ENCODE measurements around the gene ACO2. TPM values are rescaled to one million over a fixed set of nuclear protein-coding genes. Genes with fewer than 3 reads are reported as not detected.

Gene ACO2
- total RNA-seq, 1 donor: 41.6 TPM

DNA sequence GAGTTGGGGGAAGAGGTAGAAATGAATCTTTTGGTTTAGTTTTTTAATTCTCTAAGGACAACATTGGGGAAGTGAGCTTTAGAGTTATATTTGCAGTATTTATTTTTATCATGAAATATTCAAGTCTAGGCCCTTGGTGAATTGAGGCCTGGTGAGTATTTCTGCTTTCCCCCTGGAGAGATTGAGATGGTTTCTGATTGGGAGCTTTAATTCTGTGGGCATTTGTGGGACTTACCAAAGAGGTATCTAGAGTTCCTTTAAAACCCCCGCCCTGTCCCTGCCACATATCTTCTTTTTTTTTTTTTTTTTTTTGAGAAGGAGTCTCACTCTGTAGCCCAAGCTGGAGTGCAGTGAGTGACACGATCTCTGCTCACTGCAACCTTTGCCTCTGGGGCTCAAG, 9.6 kb downstream of the ACO2 start:
- H3K4me3 ChIP-seq (ENCODE audit: low read length): no peak overlapping the region
- no peaks in the 10 kb centered on the region for H3K9me3 ChIP-seq (ENCODE audit: low read depth, low read length)
- peaks cover 54% of the 10 kb centered on the region for H3K4me1 ChIP-seq (ENCODE audit: insufficient read depth, low read length)
- H3K27me3 ChIP-seq (ENCODE audit: insufficient read depth, low read length): no peaks in the 10 kb centered on the region

DNA sequence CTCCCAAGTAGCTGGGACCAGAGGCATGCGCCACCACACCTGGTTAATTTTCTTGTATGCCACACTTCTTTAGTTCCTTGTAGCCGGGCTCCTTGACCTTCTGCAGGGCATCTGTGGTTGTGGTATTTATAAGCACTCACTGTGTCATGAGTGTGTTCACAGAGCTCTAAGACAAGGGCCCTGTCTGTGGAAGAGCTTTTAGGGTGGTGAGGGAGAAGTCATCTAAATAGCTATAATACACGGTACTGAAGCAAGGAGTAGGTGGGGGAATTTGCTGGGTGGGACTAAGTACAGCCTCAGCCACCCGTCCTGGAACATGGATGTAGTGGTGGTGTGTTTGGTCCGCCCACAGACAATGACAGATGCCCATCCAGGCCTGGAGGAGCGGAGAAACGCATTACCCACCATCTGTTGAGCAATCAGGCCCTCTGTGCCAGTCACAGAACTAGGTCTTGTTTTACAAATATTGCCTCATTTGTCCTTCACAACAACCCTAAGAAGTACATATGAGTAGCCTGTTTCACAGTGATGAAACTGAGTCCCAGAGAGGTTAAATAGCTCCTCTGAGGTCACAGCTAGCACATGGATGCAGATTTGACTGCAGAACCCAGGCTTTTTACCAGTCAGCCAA, 10.1 kb downstream of the ACO2 start:
- peaks cover 57% of the 10 kb centered on the region for H3K4me1 ChIP-seq (ENCODE audit: insufficient read depth, low read length)
- H3K27me3 ChIP-seq (ENCODE audit: insufficient read depth, low read length): no peaks in the 10 kb centered on the region
- H3K9me3 ChIP-seq (ENCODE audit: low read depth, low read length): no peaks in the 10 kb centered on the region
- no peak overlapping the region for H3K4me3 ChIP-seq (ENCODE audit: low read length)

DNA sequence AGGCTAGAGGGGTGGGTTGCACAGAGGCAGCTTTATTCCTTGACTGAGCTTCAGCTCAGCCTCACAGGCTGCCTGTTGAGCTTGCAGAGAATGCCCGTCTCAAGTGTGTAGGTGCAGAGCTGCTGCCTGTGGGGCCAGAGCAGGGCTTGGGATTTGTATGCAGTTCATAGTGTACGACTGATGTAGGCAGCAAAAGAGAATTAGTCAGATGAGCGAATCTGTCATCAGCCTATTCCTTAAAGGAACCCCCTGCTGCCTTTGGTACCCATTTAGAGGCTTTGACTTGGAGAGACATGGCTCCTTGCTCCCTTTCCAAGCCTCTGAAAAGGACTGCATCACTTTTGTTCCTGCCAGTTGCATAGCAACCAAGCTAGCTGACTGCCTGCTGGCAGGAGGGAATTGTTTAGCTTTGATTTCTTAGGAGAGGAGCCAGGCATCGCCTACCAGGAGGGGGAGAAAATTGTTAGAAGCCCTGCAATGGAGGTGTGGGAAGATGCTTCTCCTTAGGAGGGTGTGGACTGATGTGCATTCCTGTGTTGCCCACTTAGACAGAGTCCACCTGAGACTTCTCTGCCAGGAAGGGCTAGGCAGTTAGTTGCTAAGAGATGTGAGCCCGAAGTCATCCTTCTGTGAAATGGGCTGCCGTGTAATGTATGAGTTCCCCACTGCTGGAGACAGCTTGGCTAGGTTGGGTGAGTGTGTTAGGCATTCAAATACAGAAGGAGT, 10.9 kb downstream of the ACO2 start:
- H3K4me3 ChIP-seq (ENCODE audit: low read length): no peak overlapping the region
- peaks cover 59% of the 10 kb centered on the region for H3K4me1 ChIP-seq (ENCODE audit: insufficient read depth, low read length)
- no peaks in the 10 kb centered on the region for H3K27me3 ChIP-seq (ENCODE audit: insufficient read depth, low read length)
- H3K9me3 ChIP-seq (ENCODE audit: low read depth, low read length): no peaks in the 10 kb centered on the region

DNA sequence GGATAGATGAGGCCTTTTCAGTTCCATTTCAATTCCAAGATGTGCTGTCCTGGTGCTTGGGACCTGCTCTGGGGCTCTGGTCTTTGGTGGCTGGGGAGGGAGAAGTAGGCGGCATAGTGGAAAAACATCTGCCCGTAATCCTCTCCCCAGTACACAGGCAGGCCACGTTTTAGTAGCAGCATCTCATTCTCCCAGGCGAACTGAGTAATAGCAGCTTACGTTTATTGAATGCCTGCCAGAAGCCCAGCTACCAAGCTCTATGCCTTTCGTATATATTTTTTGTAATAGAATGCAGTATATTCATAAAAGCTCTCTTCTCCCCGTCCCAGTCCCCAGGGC, 11.4 kb downstream of the ACO2 start:
- Histone ChIP-seq H3K4me3 (ENCODE audit: low read length) (no peak overlapping the region), H3K4me1 (ENCODE audit: insufficient read depth, low read length) (peaks cover 63% of the 10 kb centered on the region)

DNA sequence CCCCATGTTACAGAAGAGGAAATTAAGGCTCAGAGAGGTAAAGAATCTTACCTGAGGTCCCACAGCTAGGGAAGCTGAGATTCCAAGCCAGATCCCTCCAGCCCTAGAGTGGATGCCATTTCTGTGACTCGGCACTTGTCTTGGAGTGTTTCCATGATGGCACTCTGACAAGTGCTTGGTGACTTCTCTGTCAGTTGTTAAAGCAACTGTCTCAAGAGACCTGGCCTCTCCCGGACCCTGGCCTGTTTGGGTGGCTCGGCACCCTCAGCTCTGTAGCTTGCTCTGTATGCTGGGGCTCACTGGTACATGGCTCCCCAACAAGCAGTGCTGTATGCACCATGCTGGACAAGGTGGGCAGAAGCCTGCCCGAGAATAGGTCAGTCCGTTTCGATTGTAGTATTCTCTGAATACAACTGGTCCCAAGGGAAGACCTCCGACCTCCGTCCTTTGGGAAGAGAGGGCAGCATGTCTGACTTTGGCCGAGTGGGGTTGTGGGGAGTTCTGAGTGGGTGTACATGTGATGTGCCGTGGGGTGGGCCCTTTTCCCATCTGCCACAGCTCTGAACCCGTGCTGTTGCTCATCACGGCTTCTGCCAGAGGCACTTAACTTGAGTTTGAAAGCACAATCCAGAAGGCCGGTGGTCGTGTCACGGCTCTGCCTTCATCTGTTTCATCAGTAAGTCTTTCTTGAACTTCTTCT, 12.4 kb downstream of the ACO2 start:
- Histone ChIP-seq H3K4me3 (ENCODE audit: low read length) (no peak overlapping the region), H3K4me1 (ENCODE audit: insufficient read depth, low read length) (peaks cover 71% of the 10 kb centered on the region), H3K9me3 (ENCODE audit: low read depth, low read length) (no peaks in the 10 kb centered on the region), H3K27me3 (ENCODE audit: insufficient read depth, low read length) (no peaks in the 10 kb centered on the region)

More for the DNA sequence above, 11.4 kb downstream of the ACO2 start:
- Histone ChIP-seq H3K9me3 (ENCODE audit: low read depth, low read length) (no peaks in the 10 kb centered on the region), H3K27me3 (ENCODE audit: insufficient read depth, low read length) (no peaks in the 10 kb centered on the region)

DNA sequence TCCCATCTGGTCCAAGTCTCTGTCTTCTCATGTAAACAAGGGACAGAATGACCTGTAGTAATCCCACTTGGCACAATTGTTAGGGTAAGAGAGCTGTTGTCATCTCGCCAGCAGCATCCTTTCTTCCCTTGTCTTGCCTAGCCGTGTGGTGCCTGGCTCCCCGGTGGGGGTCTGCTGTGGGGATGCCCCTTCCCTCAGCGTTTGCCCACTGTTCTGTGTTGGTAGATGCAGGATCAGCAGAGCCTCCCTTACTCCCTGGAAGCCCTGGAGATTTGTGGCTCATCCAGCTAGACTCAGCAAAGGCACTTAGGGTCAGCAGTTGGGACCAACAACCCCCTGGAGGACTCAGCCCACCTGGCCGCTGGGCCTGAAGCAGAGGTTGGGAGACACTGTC, 13.0 kb downstream of the ACO2 start:
- Histone ChIP-seq H3K27me3 (ENCODE audit: insufficient read depth, low read length) (no peaks in the 10 kb centered on the region), H3K4me3 (ENCODE audit: low read length) (no peak overlapping the region), H3K4me1 (ENCODE audit: insufficient read depth, low read length) (peaks cover 67% of the 10 kb centered on the region), H3K9me3 (ENCODE audit: low read depth, low read length) (no peaks in the 10 kb centered on the region)

DNA sequence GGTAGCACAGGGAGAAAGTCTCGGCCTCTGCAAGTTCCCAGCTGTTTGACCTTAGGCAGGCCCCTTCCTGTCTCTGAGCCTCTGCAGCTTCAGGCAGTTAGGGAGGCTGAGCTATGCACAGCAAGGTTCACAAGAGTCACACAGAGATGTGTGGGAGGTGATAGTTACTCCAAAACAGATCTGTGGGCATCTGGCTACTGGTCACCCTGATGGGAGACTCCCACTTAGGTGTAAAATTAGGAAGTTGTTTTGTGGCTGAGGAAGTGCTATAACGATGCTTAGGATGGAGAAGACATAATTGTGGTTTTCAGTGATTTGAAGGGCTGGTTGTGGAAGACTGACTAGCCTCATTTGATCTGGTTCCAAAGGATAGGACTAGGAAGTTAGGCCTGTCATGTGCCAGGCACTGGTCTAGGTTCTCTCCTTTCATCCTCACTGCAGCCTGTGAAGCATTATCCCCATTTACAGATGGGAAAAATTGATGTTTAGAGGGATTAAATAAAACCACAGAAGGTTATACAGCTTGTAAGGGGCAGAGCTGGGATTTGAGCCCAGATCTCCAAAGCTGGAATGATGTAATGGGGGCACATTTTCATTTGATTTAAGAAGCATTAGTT, 13.5 kb downstream of the ACO2 start:
- H3K4me3 ChIP-seq (ENCODE audit: low read length): no peak overlapping the region
- no peaks in the 10 kb centered on the region for H3K9me3 ChIP-seq (ENCODE audit: low read depth, low read length)
- peaks cover 67% of the 10 kb centered on the region for H3K4me1 ChIP-seq (ENCODE audit: insufficient read depth, low read length)
- H3K27me3 ChIP-seq (ENCODE audit: insufficient read depth, low read length): no peaks in the 10 kb centered on the region

DNA sequence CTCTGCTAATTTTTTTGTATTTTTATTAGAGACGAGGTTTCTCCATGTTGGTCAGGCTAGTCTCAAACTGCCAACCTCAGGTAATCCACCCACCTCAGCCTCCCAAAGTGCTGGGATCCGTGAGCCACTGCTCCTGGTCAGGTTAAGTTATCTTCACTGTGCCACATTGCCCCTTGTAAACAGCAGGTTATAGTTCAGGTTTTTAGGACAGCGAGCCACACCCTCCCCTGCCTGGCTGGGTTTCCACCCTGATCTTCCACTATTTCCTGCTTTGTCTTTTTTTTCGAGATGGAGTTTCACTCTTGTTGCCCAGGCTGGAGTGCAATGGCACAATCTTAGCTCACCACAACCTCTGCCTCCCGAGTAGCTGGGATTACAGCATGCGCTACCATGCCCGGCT, 16.1 kb downstream of the ACO2 start:
- peaks cover 45% of the 10 kb centered on the region for H3K4me1 ChIP-seq (ENCODE audit: insufficient read depth, low read length)
- H3K9me3 ChIP-seq (ENCODE audit: low read depth, low read length): no peaks in the 10 kb centered on the region
- no peak overlapping the region for H3K4me3 ChIP-seq (ENCODE audit: low read length)
- no peaks in the 10 kb centered on the region for H3K27me3 ChIP-seq (ENCODE audit: insufficient read depth, low read length)

DNA sequence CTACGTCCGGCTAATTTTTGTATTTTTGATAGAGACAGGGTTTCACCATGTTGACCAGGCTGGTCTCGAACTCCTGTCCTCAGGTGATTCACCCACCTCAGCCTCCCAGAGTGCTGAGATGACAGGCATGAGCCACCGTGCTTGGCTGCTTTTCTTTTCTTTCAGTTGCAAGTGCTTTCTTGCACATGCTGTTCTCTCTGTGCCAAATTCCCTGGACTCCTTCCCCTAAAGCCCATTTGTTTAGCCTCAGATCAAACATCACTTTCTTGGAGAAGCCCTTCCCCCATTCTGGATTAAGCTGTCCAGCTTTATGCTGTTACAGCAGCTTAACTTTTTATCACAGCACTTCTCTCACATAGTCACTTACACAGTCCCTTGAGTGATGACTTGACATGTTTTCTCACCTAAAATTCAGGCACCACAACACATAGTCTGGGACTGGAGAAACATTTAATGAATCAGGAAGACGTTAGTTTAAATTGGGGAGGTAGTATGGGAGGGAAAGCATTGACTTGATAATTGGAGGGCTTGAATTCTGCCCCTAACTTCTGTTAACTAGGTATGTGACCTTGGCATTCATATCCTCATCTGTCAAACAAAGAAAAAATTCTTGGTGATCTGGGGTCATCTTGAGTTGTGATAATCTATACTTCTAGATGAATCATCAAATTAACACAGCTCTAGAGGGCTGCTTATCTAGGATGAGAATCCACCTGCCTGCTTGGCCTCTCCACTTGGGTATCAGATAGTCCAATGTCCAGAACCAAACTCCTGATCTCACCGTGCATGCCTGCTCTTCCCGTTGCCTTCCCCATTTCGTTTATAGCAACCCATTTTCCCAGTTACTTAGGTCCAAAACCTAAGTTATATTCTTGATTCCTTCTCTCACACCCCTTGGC, 18.4 kb downstream of the ACO2 start:
- Histone ChIP-seq H3K4me1 (ENCODE audit: insufficient read depth, low read length) (peaks cover 33% of the 10 kb centered on the region), H3K27me3 (ENCODE audit: insufficient read depth, low read length) (no peaks in the 10 kb centered on the region), H3K4me3 (ENCODE audit: low read length) (no peak overlapping the region), H3K9me3 (ENCODE audit: low read depth, low read length) (no peaks in the 10 kb centered on the region)

DNA sequence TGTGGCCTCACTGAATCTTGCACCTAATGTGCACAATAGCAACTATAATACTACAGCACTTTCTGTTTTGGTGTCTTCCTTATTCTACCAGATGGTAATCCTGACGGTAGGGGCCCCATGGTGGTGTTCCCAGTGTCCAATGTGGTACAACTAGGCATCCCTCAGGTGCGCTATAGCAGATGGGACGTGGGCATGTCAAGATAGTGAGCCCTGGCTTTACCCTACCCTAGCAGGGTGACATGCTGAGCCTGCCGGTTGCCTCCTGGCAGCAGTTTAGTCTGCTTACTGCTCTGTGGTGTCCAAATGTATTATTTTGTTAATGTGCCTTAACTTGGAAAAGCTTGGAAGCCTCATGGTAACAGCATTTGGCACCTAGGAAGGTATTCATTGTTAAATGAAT, 19.2 kb downstream of the ACO2 start:
- H3K9me3 ChIP-seq (ENCODE audit: low read depth, low read length): no peaks in the 10 kb centered on the region
- H3K4me3 ChIP-seq (ENCODE audit: low read length): no peak overlapping the region
- peaks cover 25% of the 10 kb centered on the region for H3K4me1 ChIP-seq (ENCODE audit: insufficient read depth, low read length)
- H3K27me3 ChIP-seq (ENCODE audit: insufficient read depth, low read length): no peaks in the 10 kb centered on the region

DNA sequence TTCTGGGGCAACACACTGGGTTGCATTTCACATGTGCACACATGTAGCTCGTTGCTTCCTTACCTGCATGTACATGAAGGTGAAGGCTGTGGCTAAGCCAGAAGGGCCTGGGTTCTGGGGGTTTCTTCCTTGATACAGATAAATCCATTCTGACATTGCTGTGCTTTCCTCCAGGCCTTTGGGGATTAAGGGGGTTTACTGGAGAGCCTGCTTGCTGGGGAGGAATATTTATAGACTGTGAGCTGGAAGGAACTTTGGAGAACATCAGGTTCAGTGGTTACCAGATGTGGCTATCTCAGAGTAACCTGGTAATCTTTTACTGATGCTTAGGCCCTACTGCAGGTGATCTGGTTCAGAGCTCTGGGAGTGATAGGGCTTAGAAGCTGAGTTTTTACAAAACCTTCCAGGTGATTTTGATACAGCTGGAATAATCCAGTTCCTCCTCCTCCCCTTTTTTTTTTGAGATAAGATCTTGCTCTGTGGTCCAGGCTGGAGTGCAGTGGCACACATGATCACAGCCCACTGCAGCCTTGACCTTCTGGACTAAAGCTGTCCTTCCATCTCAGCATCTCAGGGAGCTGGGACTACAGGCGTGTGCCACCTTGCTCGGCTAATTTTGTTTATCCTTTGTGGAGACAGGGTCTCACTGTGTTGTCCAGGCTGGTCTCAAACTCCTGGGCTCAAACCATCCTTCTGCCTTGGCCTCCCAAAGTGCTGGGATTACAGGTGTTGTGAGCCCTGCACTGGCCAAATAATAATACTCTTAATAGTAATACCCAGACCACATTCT, 19.9 kb downstream of the ACO2 start:
- Histone ChIP-seq H3K4me1 (ENCODE audit: insufficient read depth, low read length) (peaks cover 23% of the 10 kb centered on the region), H3K27me3 (ENCODE audit: insufficient read depth, low read length) (no peaks in the 10 kb centered on the region), H3K9me3 (ENCODE audit: low read depth, low read length) (no peaks in the 10 kb centered on the region), H3K4me3 (ENCODE audit: low read length) (no peak overlapping the region)

DNA sequence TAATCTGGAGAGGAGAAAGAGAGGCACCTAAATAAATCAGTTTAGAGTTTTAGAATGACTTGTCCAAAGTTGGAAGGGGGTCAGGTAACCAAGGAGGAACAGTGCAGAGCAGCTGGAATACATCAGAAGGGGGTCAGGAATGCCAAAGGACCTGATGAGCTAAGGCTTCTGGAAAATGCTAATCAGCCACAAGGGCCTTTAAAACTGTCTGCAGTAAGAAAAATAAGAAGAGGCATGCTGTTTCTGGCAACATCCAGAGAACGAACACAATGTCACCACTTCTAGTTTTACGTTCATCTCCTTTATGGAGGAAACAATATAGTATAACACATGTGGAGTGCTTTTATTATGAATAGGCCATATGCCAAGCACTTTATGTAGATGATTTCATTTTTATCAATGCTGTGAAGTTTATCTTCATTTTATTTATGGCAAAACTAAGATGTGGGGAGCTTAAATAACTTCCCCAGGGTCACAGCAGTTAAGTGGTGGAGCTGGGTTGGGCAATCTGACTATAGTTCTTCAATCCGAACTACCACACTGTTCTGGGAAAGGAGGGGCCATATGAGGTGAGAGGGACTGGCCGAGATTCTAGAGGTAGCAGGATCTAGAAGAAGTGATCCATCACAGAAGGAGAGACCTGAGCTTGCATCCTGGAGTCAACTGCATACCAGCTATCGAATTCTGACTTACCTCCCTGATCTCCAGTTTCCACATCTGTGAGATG, 22.6 kb downstream of the ACO2 start:
- no peaks in the 10 kb centered on the region for H3K9me3 ChIP-seq (ENCODE audit: low read depth, low read length)
- H3K4me1 ChIP-seq (ENCODE audit: insufficient read depth, low read length): peaks cover 9% of the 10 kb centered on the region
- no peak overlapping the region for H3K4me3 ChIP-seq (ENCODE audit: low read length)
- no peaks in the 10 kb centered on the region for H3K27me3 ChIP-seq (ENCODE audit: insufficient read depth, low read length)

DNA sequence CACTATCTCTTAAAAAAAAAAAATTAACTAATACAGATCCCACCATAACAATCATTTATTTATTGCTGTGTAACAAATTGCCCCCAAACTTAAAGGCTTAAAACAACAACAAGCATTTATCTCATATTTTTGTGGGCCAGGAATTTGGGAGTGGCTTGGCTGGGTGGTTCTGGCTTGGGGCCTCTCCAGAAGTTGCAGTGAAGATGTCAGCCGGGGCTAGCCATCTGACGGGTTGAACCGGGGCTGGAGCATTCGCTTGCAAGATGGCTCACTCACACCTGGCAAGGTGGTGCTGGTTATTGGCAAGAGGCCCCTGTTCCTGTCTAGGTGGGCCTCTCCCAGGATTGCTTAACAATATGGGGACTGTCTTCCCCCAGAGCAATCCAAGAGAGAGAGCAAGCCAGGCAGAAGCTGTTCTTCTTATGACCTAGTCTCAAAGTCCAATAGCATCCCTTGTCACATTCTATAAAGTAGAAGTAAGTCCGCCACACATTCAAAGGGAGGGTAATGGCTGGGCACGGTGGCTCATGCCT, 29.5 kb downstream of the ACO2 start:
- Histone ChIP-seq H3K27me3 (ENCODE audit: insufficient read depth, low read length) (no peaks in the 10 kb centered on the region), H3K4me3 (ENCODE audit: low read length) (no peak overlapping the region), H3K9me3 (ENCODE audit: low read depth, low read length) (no peaks in the 10 kb centered on the region), H3K4me1 (ENCODE audit: insufficient read depth, low read length) (no peaks in the 10 kb centered on the region)
